Brain pericyte (primary cell): ENCODE measurements around the gene CUL2.
A peak's percentile ranks its signal among the peaks of the same experiment; 100 is the strongest.
"Not testable (repeated sequence)": the region's sequence is repeated elsewhere in the genome, so short reads cannot be mapped to it uniquely, and the experiment has no call there.

ENCODE experiments used
- DNase-seq: peaks from one replicate; pipeline ENCODE4 v3.0.0-alpha.2; 2012; ENCODE audit warnings: low read depth, low spot score

Gene CUL2

DNA sequence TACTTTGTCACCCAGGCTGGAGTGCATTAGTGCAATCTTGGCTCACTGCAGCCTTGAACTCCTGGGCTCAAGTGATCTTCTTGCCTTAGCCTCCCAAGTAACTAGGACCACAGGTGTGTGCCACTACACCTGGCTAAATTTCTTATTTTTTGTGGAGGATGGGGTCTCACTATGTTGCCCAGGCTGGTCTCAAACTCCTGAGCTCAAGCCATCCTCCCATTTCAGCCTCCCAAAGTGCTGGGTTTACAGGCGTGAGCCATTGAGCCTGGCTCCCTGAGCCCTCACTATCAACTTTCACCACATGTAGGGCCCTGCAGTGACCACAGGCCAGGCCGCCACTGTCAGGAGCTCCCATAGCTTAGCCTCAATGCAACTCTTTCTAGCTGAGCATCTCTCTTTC lies 110.2 kb downstream of the CUL2 start:
- no peak for DNase-seq

DNA sequence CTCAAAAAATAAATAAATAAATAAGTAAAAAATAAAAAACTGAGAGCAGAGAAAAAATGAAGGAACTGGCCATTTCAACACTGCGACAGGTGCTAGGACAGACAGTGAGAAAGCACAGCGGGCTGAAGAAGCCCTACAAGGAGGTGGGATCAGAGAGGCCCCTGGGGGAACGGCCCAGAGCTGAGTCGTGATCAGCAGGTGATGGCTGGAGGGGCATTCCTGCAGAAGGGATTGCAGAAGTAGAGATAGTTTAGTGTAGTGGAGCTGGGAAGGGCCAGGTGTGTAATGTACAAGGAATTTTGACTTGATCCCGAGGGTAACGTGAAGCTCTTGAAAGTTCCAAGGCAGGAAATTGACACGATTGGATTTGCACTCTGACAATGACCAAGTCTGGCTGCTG lies 112.1 kb downstream of the CUL2 start:
- no peak for DNase-seq

DNA sequence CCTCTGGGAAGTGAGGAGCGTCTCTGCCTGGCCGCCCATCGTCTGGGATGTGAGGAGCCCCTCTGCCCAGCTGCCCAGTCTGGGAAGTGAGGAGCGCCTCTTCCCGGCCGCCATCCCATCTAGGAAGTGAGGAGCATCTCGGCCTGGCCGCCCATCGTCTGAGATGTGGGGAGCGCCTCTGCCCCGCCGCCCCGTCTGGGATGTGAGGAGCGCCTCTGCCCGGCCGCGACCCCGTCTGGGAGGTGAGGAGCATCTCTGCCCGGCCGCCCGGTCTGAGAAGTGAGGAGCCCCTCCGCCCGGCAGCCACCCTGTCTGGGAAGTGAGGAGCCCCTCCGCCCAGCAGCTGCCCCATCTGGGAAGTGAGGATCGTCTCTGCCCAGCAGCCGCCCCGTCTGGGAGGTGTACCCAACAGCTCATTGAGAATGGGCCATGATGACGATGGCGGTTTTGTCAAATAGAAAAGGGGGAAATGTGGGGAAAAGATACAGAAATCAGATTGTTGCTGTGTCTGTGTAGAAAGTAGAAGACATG lies 113.7 kb downstream of the CUL2 start:
- DNase-seq: not testable (repeated sequence)

DNA sequence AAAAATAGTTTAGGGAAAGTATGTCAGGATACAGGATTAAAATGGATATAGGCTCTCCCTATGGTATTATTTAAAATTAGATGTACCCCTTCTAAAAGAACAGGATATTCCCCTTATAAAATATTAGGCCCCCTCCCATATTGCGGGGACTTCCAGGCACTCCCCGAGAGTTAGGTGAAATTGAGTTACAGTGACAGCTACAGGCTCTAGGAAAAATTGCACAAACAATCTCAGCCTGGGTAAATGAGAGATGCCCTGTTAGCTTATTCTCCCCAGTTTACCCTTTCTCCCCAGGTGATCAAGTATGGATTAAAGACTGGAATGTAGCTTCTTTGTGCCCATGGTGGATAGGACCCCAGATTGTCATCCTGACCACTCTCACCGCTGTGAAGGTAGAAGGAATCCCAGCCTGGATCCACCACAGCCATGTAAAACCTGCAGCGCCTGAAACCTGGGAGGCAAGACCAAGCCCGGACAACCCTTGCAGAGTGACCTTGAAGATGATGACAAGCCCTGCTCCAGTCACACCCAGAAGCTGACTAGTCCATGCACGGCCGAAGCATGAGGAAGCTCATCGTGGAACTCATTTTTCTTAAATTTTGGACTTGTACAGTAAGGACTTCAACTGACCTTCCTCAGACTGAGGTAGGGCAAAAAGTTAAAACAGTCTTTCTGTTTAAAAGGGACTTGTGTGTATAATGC lies 115.6 kb downstream of the CUL2 start:
- not testable (repeated sequence) for DNase-seq

DNA sequence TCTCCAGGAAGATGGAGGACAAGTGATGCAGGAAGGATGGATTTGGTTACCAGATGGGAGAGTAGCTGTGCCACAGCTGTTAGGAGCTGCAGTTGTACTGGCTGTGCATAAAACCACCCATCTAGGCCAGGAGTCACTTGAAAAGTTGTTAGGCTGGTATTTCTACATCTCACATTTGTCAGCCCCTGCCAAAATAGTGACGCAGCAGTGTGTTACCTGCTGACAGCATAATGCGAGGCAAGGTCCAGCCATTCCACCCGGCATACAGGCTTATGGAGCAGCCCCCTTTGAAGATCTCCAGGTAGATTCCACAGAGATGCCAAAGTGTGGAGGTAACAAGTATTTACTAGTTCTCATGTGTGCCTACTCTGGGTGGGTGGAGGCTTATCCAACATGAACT lies 116.4 kb downstream of the CUL2 start:
- DNase-seq: not testable (repeated sequence)

DNA sequence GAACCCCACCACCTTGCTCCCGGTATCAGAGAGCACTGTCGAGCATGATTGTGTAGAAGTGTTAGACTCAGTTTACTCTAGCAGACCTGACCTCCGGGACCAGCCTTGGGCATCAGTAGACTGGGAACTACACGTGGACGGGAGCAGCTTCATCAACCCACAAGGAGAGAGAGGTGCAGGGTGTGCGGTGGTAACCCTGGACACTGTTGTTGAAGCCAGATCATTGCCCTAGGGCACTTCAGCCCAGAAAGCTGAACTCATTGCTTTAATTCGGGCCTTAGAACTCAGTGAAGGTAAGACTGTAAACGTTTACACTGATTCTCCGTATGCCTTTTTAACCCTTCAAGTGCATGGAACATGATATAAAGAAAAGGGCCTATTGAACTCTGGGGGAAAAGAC lies 117.0 kb downstream of the CUL2 start:
- DNase-seq: not testable (repeated sequence)

DNA sequence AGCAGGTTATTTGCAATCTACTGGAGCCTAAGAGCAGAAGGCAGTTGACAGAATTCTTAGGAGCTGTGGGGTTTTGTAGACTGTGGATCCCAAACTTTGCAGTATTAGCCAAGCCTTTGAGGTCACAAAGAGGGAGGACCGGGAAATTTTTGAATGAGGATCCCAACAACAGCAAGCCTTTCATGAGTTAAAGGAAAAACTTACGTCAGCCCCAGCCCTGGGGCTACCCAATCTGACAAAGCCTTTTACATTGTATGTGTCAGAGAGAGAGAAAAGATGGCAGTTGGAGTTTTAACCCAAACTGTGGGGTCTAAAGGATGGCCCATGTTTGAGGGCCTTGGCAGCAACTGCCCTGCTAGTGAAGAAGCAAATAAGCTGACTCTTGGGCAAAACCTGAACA lies 117.5 kb downstream of the CUL2 start:
- DNase-seq: not testable (repeated sequence)

DNA sequence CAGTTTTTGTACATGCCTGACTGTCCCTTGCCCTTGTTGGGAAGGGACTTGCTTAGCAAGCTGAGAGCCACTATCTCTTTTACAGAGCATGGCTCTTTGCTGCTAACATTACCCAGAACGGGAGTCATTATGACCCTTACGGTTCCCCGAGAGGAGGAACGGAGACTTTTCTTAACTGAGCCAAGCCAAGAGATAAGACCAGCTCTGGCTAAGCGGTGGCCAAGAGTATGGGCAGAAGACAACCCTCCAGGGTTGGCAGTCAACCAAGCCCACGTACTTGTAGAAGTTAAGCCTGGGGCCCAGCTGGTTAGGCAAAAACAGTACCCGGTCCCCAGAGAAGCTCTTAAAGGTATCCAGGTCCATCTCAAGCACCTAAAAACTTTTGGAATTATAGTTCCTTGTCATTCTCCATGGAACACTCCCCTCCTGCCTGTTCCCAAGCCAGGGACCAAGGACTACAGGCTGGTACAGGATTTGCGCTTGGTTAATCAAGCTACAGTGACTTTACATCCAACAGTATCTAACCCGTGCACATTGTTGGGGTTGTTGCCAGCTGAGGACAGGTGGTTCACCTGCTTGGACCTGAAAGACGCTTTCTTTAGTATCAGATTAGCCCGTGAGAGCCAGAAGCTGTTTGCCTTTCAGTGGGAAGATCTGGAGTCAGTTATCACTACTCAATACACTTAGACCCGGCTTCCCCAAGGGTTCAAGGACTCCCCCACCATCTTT lies 118.4 kb downstream of the CUL2 start:
- DNase-seq: not testable (repeated sequence)

DNA sequence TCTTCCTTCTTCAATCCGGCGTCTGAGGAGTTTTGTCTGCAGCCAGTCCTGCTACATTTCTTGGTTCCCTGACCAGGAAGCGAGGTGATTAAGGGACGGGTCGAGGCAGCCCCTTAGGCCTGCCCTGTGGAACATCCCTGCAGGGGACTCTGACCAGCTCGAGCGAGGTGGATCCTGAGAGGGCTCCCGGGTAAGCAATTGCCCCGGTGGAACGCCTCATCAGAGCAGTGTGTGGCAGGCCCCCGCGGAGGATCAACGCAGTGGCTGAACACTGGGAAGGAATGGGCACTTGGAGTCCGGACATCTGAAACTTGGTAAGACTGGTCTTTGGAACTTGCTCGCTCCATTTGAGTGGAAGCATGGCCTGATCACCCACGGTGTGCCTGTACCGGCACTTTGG lies 121.0 kb downstream of the CUL2 start:
- no peak for DNase-seq

DNA sequence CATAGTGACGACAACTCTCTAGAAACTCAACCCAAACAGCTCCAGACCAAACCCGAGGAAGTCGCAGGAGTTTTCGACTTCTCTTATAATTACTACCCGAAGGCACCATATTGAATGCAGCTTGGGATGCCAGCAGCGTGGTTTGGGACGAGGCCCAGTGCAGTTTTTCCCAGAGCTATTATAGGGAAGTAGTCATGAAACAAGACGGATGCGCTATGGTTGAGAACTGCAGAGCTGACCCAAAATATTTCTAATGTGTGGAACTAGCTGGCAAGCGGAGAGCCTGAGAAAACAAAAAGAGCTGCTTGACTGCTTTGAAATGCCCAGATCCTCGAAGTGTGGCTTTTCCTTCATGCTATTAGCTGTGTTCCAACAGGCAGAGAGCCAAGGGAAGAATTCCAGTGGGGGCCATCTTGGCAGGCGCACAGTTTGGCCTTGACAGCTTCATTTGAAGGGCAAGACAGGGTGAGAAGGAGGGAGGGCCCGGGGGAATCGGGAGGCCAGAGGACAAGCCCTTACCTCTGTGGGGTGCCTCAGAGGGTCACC lies 122.7 kb downstream of the CUL2 start:
- peak; percentile 80 for DNase-seq

DNA sequence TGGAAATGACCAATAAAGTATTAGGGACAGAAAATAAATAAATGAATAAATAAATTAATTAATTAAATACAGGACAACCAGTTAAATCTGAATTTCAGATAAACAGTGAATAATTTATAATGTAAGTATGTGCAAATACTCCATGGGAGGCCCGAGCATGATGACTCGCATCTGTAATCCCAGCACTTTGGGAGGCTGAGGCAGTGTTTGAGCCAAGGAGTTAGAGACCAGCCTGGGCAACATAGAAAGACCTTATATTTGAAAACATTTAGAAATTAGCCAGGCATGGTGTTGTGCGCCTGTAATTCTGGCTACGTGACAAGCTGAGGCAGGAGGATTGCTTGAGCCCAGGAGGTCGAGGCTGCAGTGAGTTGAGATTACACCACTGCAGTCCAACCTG lies 123.7 kb downstream of the CUL2 start:
- DNase-seq: no peak

DNA sequence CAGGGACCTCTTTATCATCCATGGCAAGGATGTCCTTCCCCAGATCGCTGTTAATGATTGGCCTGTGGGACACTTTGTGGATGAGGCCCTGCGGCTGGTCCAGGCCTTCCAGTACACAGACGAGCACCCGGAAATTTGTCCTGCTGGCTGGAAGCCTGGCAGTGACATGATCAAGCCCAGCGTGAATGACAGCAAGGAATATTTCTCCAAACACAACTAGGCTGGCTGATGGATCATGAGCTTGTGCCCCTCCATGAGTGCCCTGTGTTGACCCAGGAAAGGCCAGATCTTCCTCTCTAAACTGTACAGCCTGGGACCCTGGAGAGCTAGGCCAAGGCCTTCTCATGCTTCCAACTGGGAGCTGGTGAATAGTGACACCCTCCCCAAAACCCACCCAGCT lies 124.1 kb downstream of the CUL2 start:
- no peak for DNase-seq

DNA sequence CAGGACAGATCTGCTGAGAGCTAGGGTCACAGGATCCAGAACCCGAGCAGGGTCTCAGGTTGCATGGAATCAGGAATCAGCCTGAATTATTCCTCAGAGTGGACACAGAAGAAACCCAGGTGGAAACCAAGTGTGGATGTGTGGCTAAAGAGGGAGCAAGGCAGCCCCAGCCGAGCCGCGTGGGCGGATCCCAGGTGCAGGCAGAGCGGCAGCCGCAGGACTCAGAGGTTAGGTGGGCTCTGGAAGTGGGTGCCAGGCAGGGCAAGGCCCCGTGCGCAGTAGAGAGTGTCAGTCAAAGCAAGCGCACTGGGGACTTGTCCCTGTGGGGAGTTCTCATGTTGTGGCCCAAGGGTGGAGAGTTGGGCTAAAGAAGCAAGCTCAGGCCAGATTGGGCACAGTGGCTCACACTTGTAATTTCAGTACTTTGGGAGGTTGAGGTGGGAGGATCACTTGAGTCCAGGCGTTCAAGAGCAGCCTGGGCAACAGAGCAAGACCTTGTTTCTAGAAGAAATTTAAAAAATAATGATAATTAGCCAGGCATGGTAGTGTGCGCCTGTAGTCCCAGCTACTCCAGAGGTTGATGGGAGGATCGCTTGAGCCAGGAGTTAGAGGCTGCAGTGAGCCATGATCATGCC lies 125.9 kb downstream of the CUL2 start:
- no peak for DNase-seq

DNA sequence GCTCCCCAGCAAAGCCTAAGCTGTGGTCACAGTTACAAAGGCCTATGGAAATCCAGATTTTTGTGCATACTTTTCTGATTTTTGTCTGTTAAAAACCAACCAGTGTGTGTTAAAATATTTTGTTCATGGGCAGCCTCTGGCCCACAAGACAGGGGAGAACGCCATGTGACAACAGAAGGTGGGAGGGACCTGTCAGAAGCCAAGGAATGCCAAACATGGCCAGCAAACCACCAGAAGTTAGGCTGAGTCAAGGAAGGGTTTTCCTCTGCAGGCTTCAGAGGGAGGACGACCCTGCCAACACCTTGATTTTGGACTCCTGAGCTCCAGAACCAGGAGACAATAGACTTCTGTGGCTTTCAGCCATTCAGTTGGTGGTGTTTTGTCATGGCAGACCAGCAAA lies 127.3 kb downstream of the CUL2 start:
- DNase-seq: no peak

DNA sequence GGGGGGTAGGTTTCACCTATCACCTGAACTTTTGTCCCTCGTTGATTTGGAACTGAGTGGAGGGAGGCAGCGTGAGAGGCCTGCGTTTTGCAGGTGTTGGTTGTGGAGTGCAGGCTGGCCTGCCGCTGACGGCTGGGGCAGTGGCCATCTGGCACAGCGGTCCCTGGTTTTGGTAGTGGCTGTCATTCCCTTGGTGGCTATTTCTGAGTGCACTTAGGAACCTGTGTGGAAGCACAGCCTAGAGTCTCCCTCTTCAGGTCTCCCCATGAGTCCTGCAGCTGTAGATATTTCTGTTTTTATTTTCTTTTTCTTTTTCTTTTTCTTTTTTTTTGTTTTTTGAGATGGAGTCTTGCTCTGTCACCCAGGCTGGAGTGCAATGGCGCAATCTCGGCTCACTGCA lies 129.2 kb downstream of the CUL2 start:
- no peak for DNase-seq

DNA sequence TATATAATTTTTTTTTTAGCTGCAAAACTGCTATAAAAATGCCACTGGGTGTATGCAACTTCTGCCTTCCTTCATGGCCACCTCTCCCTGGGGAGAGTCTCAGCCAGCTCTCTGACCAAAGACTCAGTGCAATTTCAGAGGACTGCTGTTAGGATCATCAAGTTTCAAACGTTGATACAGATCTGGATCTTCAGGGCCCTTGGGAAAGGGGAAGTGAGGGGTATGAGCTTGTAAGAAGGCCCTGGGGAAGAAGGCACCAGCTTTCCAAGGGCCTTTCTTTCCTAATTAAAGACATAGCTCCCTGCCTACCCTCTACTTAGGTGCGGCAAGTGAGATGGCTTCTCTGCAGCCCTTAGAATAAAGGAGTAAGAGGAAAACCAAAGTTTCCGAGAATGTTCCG lies 130.4 kb downstream of the CUL2 start:
- no peak for DNase-seq

DNA sequence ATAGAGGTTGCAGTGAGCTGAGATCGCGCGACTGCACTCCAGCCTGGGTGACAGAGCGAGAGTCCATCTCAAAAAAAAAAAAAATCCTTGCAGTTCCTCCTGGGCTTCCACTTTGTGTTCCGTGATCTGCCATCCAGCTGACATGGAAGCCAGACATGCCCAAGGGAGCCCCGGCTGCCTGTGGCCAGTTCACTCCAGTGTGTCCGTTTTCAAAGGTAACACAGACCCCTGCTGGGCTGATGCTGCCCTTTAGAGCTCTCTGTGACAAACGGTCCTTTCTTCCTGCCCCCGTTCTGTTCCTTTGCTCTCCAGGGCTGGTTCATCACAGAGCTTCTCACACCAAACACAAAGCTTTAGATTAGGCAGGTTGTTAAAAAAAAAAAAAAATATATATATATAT lies 130.8 kb downstream of the CUL2 start:
- no peak for DNase-seq
